Heart left ventricle (tissue), 16 donors: ENCODE data around the gene NDRG4. TPM values are rescaled to one million over a fixed set of nuclear protein-coding genes. Genes with fewer than 3 reads are reported as not detected.

Experiments
- ATAC-seq, 4 donors: fragments of 200-7000 bp; cut with Tn5 transposase; one replicate each; pipeline ENCODE4 v1.9.1; 2020 to 2022; ENCODE audit warnings: moderate library complexity in 4 of 4, mild to moderate bottlenecking in 3 of 4, moderate number of reproducible peaks in 1 of 4
- DNase-seq, 5 donors: peaks; one replicate each; pipeline ENCODE4 v3.0.0-alpha.2; 2020
- H3K27ac ChIP-seq, 12 donors: fragments of 200-600 bp; sonication (generic) in 4 of 12; one replicate each; pipeline versions ENCODE4 v1.5.0 to v1.8.0; 2016 to 2022; ENCODE audit warnings: mild to moderate bottlenecking in 2 of 12
- H3K27me3 ChIP-seq, 9 donors: fragments of 200-600 bp; sonication (generic) in 2 of 9; one replicate each; pipeline versions ENCODE4 v1.5.1 to v1.8.0; 2016 to 2022; ENCODE audit warnings: mild to moderate bottlenecking in 3 of 9
- H3K36me3 ChIP-seq, 9 donors: fragments of 200-600 bp; sonication (generic) in 2 of 9; one replicate each; pipeline versions ENCODE4 v1.5.0 to v1.8.0; 2018 to 2022; ENCODE audit warnings: mild to moderate bottlenecking in 2 of 9
- H3K4me1 ChIP-seq, 12 donors: fragments of 200-600 bp; sonication (generic) in 4 of 12; one replicate each; pipeline versions ENCODE4 v1.5.0 to v1.8.0; 2016 to 2022; ENCODE audit warnings: mild to moderate bottlenecking in 3 of 12
- H3K4me3 ChIP-seq, 12 donors: fragments of 200-600 bp; sonication (generic) in 4 of 12; one replicate each; pipeline versions ENCODE4 v1.5.0 to v1.8.0; 2017 to 2022; ENCODE audit warnings: mild to moderate bottlenecking in 9 of 12, moderate library complexity in 4 of 12
- H3K9me3 ChIP-seq, 12 donors: fragments of 200-600 bp; sonication (generic) in 4 of 12; one replicate each; pipeline versions ENCODE4 v1.5.0 to v1.8.0; 2016 to 2022; ENCODE audit warnings: mild to moderate bottlenecking in 1 of 12
- POLR2A ChIP-seq, 2 donors: fragments of 450-650 bp; IDR thresholded peaks; one replicate each; pipeline ENCODE4 v1.6.1; 2017; ENCODE audit warnings: antibody characterized with exemption in 2 of 2, mild to moderate bottlenecking in 2 of 2, moderate library complexity in 2 of 2
- WGBS, 4 donors: extraction: QIAGEN DNeasy Blood & Tissue Kit in 2 of 4; methylation state at CpG; one replicate each; pipeline versions ENCODE4 v1.1.5 to v1.1.7; 2013 to 2018; 5-methylcytosine and 5-hydroxymethylcytosine counted together
- intact Hi-C, 10 donors: fragments of 100-400 bp; cut with DNase I; formaldehyde crosslinking; loops; one replicate each; pipeline versions ENCODE4 v1.11.1 to v1.14.2; 2022
- polyA plus RNA-seq, 2 donors: library from polyadenylated mRNA; stranded (reverse); fragments of 200-250 nt; gene quantifications; one replicate each; pipeline ENCODE4 v1.2.3, GENCODE V29; 2013
- total RNA-seq, 9 donors: library from RNA; depleted of rRNA in 2 of 9; stranded (reverse); fragments of >200 nt in 2 of 9; fragmentation: NEBNext Ultra II Directional in 3 of 9; extraction: Animal tissue kit (Norgen Biotek cat#: 25700) in 3 of 9; gene quantifications; one replicate each; pipeline versions ENCODE4 v1.1.0 to v1.2.4, GENCODE V29; 2016 to 2023
- TF ChIP-seq, protein P1 (sequence below), 12 donors: fragments of 200-600 bp; sonication (generic) in 4 of 12; IDR thresholded peaks; one replicate each; pipeline versions ENCODE4 v1.5.0 to v1.8.0; 2018 to 2022; ENCODE audit warnings: antibody characterized with exemption in 12 of 12, mild to moderate bottlenecking in 5 of 12
- donor health status: ischemic (EF 13 %, LVEDD 7.1; RV severe dilation, severe dysfunction).
- donor health status: healthy with polysubstance abuse.
- donor health status: DM: no; HTN: yes; CAD: no.
- donor health status: DM: no; HTN: no; CAD: no.
- donor health status: ischemic (EF 25% LVEDD 6.9; RV normal size, moderate dysfunction).
- donor health status: ischemic (EF 25% LVEDD 5.7; RV mildly dilated, moderate dysfunction).
- donor health status: healthy.
- donor health status: DM: yes; HTN: yes; CAD: no.
- donor health status: ischemic (EF 35%, LVEDD 5.7; RV mildly dilated, moderate dysfunction).
- donor health status: nonischemic (EF 11% LVEDD 7.7; RV severe dilation, severe dysfunction).
- donor health status: DM: yes; HTN: yes; CAD: no.
- donor health status: PGD.
- donor health status: ischemic (EF 29% LVEDD 5.4; RV normal size, mild dysfunction).
- donor health status: nonischemic (EF 23%, LVEDD 6.1; RV moderate dilation, normal function).

The NDRG4 gene
- total and polyA plus RNA-seq, 11 donors = 294 to 1,429 (median 742) TPM

DNA sequence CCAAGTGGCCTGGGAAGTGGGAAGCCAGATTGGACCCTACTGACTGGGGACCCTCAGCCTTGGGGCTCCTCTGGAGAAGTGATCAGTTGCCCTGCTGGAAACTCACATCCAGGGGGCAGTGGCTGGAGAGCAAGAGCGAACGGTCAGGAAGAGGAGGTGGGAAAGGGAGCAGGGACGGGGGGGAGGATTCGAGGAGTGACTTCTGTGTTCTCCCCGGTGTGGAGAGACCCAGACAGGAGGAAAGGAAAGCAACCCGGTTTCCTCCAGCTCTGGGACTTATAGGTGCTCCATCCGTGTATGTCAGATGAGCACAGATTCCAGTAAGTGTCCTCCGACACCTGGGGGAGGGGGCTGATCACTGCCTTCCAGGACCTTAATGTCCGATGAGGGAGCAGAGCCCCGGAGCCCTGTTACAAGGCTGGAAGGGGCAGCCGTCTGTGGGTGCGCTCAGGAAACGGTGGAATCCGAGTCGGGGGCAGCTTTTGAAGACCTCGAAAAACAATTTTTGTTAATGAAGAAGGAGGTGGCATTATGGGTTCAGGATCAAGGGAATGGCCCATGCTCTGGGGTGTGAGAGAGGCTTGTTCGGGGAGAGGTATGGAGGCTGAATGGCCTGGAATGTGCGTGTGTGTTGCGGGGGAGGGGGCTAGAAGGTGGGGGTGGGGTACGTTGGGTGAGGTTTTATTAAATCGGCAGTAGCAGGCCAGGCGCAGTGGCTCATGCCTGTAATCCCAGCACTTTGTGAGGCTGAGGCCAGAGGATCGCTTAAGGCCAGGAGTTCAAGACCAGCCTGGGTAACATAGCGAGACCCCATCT is 34.8 kb upstream of the NDRG4 start:
- Histone ChIP-seq H3K4me3 (peak overlapping the region; percentile 65 to 95 (median 83)), H3K27ac (peak overlapping the region; percentile 69 to 99 (median 93)), H3K4me1 (peaks cover 1 to 60% (median 20%) of the 10 kb centered on the region in 12 donors), H3K9me3 (no peaks in the 10 kb centered on the region), H3K27me3 (peaks cover 0 to 62% (median 0%) of the 10 kb centered on the region in 9 donors), H3K36me3 (no peaks in the 10 kb centered on the region)
- 11 to 13% (median 12%) methylated on average over 24 of the region's 24 CpGs for WGBS, 4 donors
- peak in 3 of 5 donors; percentile 55 to 65 (median 60) for DNase-seq
- no peak for TF ChIP-seq POLR2A (IDR thresholded peaks at IDR 0.05)
- TF ChIP-seq, protein P1, sequence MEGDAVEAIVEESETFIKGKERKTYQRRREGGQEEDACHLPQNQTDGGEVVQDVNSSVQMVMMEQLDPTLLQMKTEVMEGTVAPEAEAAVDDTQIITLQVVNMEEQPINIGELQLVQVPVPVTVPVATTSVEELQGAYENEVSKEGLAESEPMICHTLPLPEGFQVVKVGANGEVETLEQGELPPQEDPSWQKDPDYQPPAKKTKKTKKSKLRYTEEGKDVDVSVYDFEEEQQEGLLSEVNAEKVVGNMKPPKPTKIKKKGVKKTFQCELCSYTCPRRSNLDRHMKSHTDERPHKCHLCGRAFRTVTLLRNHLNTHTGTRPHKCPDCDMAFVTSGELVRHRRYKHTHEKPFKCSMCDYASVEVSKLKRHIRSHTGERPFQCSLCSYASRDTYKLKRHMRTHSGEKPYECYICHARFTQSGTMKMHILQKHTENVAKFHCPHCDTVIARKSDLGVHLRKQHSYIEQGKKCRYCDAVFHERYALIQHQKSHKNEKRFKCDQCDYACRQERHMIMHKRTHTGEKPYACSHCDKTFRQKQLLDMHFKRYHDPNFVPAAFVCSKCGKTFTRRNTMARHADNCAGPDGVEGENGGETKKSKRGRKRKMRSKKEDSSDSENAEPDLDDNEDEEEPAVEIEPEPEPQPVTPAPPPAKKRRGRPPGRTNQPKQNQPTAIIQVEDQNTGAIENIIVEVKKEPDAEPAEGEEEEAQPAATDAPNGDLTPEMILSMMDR (IDR thresholded peaks at IDR 0.05) = peak in 8 of 12 donors; percentile 14 to 49 (median 30)
- intact Hi-C loops = loop anchor here in 5 of 10 donors (2.0 to 5.0 kb wide), 5 partner anchors 22 to 128 kb away; no protein-coding TSS in a partner anchor
- ATAC-seq = peak in 3 of 4 donors; percentile 16 to 56 (median 18)

DNA sequence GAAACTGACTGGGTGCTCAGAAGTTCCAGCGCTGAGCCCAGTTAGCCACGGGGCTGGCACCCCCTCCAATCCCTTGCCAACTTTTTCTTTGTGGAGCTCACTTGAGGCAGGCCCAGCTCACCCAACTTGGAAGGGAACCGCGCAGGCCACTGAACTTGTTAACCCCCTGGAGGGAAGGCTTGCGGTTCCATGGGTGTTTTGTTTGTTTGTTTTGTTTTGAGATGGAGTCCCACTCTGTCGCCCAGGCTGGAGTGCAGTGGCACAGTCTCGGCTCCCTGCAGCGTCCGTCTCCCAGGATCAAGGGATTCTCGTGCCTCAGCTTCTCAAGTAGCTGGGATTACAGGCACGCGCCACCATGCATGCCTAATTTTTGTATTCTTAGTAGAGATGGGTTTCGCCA is 34.1 kb upstream of the NDRG4 start:
- Histone ChIP-seq H3K27ac (peak overlapping the region in 11 of 12 donors; percentile 69 to 99 (median 94)), H3K9me3 (no peaks in the 10 kb centered on the region), H3K4me1 (peaks cover 4 to 67% (median 26%) of the 10 kb centered on the region in 12 donors), H3K36me3 (no peaks in the 10 kb centered on the region), H3K4me3 (peak overlapping the region; percentile 65 to 95 (median 83)), H3K27me3 (peaks cover 0 to 62% (median 0%) of the 10 kb centered on the region in 9 donors)
- TF ChIP-seq, protein P1 (IDR thresholded peaks at IDR 0.05) = no peak
- no peak for TF ChIP-seq POLR2A (IDR thresholded peaks at IDR 0.05)
- ATAC-seq (no peak), DNase-seq (peak in 1 of 5 donors; percentile 55)
- intact Hi-C loops = loop anchor here in 4 of 10 donors (2.0 to 5.0 kb wide), 3 partner anchors 21 to 129 kb away; no protein-coding TSS in a partner anchor
- WGBS, 4 donors = 49 to 73% (median 65%) methylated on average over 13 of the region's 13 CpGs

DNA sequence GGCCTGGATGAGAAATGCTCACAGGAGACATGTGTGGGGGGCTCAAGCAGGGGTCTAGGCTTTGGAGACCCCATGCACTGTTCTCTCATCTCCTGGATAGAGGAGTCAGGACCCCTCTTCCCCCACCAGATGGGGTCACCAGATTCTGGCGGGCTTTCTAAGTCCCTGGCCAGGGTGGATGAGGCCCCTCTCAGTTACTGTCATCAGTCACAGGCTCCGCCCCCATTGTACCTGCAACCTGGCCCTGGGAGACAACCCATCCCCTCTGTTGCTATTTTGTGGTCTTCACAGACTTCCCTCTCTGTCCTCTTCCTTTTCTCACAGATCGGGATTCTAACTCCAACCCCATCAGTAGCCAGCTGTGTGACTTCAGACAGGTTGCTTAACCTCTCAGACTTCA is 33.5 kb upstream of the NDRG4 start:
- intact Hi-C loops = loop anchor here in 1 of 10 donors (5.0 kb wide), 1 partner anchor 129 kb away; no protein-coding TSS in a partner anchor
- Histone ChIP-seq H3K27me3 (peaks cover 0 to 62% (median 0%) of the 10 kb centered on the region in 9 donors), H3K36me3 (no peaks in the 10 kb centered on the region), H3K4me1 (peaks cover 7 to 73% (median 30%) of the 10 kb centered on the region in 12 donors), H3K27ac (peak overlapping the region in 9 of 12 donors; percentile 86 to 99 (median 94)), H3K9me3 (no peaks in the 10 kb centered on the region), H3K4me3 (peak overlapping the region; percentile 65 to 95 (median 83))
- TF ChIP-seq, protein P1 (IDR thresholded peaks at IDR 0.05) = no peak
- no peak for TF ChIP-seq POLR2A (IDR thresholded peaks at IDR 0.05)
- ATAC-seq (no peak), DNase-seq (no peak)
- 56 to 81% (median 74%) methylated on average over 3 of the region's 3 CpGs for WGBS, 4 donors

DNA sequence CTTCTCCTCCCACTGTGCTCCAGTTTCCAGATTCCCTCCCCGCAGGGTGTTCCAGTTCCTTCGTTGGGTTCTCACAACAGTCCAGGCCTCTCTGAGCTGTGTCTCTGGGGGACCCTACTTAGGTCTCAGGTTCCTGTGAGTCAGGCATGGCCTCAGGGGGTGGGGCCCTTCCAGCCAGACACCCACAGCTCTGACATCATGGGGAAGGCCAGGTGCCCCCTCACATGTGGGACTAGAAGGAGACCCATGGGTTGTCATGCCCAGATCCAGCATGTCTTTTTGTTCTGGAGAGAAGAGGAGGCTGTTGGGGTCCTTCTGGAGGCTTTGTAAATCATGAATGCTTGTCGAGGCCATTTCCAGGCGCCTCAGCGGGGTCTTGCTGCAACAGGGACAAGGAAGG is 32.0 kb upstream of the NDRG4 start:
- no peaks in the 10 kb centered on the region for H3K9me3 ChIP-seq
- TF ChIP-seq, protein P1 (IDR thresholded peaks at IDR 0.05) = no peak
- TF ChIP-seq POLR2A (IDR thresholded peaks at IDR 0.05) = no peak
- no peaks in the 10 kb centered on the region for H3K36me3 ChIP-seq
- peak overlapping the region in 6 of 12 donors; percentile 5 to 95 (median 45) for H3K4me3 ChIP-seq
- ATAC-seq = no peak
- peak overlapping the region in 8 of 12 donors; percentile 8 to 99 (median 73) for H3K27ac ChIP-seq
- H3K4me1 ChIP-seq = peaks cover 9 to 80% (median 42%) of the 10 kb centered on the region in 12 donors
- H3K27me3 ChIP-seq = peaks cover 0 to 48% (median 0%) of the 10 kb centered on the region in 9 donors
- WGBS, 4 donors = 72 to 84% (median 78%) methylated on average over 3 to 5 of the region's 5 CpGs
- intact Hi-C loops = loop anchor here in 2 of 10 donors (2.0 to 5.0 kb wide), 2 partner anchors 15 to 131 kb away; no protein-coding TSS in a partner anchor
- DNase-seq = no peak
